Measurements from ENCODE around the gene CDK8. TPM values are rescaled to one million over a fixed set of nuclear protein-coding genes. Genes with fewer than 3 reads are reported as not detected.

Gene CDK8
- total RNA-seq, 1 donor from 2014 or later, result 11.2 TPM

DNA sequence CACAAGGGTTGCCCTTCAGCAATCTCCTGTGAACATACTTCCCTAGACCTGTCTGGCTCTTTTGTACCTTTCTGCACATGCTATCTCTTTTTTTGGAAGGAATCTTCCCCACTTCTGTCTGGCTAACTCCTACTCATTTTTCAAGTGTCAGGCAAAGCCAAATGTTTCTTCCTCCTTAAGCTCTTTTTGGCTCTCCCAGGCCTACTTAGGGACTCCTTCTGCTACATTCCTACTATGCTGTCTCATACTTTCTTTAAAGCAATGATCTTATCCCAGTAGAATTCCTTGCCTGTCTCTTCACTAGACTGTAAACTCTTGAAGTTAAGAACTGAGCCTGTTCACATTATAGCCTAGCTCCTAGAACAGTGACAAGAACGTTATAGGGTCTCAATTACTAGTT is 188.6 kb downstream of the CDK8 start:
- TF ChIP-seq, protein P1, sequence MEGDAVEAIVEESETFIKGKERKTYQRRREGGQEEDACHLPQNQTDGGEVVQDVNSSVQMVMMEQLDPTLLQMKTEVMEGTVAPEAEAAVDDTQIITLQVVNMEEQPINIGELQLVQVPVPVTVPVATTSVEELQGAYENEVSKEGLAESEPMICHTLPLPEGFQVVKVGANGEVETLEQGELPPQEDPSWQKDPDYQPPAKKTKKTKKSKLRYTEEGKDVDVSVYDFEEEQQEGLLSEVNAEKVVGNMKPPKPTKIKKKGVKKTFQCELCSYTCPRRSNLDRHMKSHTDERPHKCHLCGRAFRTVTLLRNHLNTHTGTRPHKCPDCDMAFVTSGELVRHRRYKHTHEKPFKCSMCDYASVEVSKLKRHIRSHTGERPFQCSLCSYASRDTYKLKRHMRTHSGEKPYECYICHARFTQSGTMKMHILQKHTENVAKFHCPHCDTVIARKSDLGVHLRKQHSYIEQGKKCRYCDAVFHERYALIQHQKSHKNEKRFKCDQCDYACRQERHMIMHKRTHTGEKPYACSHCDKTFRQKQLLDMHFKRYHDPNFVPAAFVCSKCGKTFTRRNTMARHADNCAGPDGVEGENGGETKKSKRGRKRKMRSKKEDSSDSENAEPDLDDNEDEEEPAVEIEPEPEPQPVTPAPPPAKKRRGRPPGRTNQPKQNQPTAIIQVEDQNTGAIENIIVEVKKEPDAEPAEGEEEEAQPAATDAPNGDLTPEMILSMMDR (IDR thresholded peaks at IDR 0.05), result no peak
- Histone ChIP-seq H3K9me3 (peaks cover 7% of the 10 kb centered on the region), H3K4me3 (no peak overlapping the region), H3K27ac (no peak overlapping the region), H3K4me1 (peaks cover 3% of the 10 kb centered on the region), H3K27me3 (no peaks in the 10 kb centered on the region), H3K36me3 (no peaks in the 10 kb centered on the region)
- peak; percentile 86 for ATAC-seq
- intact Hi-C loops (cut with DNase I), result no loop called here
- no peak for DNase-seq

DNA sequence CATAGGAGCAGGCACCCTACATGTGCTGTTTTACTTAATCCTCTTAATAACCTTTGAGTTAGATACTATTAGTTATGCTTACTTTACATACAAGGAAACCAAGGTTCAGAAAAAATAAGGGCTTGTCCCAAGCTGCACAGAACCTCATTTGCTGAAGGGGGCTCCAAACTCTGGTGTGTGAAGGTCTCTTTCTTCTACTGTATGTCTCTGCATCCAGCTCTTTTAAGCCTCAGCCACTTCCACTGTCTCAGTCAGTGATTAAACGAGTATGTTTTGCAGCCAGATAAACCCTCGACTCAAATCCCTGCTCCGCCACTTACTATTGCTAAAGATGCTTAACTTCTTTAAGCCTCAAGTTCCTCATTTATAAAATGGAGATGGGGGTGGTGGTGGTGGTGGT is 191.2 kb downstream of the CDK8 start:
- Histone ChIP-seq H3K9me3 (no peaks in the 10 kb centered on the region), H3K4me1 (peaks cover 3% of the 10 kb centered on the region), H3K27ac (no peak overlapping the region), H3K36me3 (no peaks in the 10 kb centered on the region), H3K27me3 (no peaks in the 10 kb centered on the region), H3K4me3 (no peak overlapping the region)
- DNase-seq (no peak), ATAC-seq (no peak)
- TF ChIP-seq, protein P1 (IDR thresholded peaks at IDR 0.05), result no peak
- intact Hi-C loops (cut with DNase I), result no loop called here

DNA sequence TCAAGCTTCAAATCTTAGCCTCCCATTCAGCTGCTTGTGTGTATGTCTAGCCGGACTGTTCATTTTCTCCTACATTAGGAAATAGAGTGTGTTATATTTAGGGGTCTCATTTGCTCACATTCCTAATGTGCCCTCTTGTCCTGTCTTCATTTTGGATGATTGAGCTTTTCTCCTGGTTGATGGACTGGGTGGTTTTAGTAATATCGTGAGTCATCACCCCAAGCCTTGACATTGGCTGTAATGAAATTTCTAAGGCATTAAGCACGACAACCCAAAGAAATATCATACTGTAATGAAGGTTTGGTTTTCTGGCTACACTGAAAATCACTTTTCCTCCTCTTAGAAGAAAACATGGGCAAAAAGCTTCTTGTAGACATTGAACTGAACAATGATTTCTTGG is 192.8 kb downstream of the CDK8 start:
- DNase-seq (no peak), ATAC-seq (no peak)
- Histone ChIP-seq H3K27me3 (no peaks in the 10 kb centered on the region), H3K4me3 (no peak overlapping the region), H3K9me3 (no peaks in the 10 kb centered on the region), H3K4me1 (peaks cover 3% of the 10 kb centered on the region), H3K36me3 (no peaks in the 10 kb centered on the region), H3K27ac (no peak overlapping the region)
- intact Hi-C loops (cut with DNase I), result no loop called here
- TF ChIP-seq, protein P1 (IDR thresholded peaks at IDR 0.05), result no peak

DNA sequence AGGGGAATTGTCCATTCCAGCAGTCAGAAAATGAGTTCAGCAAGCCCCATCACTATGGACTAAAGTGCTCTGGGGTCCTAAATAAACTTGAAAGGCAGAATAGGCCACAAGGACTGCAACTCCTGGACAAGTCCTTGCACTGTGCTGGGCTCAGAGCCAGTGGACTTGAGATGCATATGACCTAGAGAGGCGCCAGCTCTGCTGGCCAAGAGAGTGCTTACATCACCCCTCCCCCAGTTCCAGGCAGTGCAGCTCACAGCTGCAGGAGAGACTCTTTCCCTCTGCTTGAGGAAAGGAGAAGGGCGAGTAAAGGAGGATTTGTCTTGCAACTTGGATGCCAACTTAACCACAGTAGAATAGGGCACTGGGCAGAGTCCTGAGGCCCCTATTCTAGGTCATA is 194.1 kb downstream of the CDK8 start:
- H3K4me1 ChIP-seq, result peaks cover 1% of the 10 kb centered on the region
- no peaks in the 10 kb centered on the region for H3K36me3 ChIP-seq
- intact Hi-C loops (cut with DNase I), result no loop called here
- no peaks in the 10 kb centered on the region for H3K9me3 ChIP-seq
- DNase-seq (no peak), ATAC-seq (no peak)
- TF ChIP-seq, protein P1 (IDR thresholded peaks at IDR 0.05), result no peak
- no peak overlapping the region for H3K27ac ChIP-seq
- H3K27me3 ChIP-seq, result no peaks in the 10 kb centered on the region
- no peak overlapping the region for H3K4me3 ChIP-seq

DNA sequence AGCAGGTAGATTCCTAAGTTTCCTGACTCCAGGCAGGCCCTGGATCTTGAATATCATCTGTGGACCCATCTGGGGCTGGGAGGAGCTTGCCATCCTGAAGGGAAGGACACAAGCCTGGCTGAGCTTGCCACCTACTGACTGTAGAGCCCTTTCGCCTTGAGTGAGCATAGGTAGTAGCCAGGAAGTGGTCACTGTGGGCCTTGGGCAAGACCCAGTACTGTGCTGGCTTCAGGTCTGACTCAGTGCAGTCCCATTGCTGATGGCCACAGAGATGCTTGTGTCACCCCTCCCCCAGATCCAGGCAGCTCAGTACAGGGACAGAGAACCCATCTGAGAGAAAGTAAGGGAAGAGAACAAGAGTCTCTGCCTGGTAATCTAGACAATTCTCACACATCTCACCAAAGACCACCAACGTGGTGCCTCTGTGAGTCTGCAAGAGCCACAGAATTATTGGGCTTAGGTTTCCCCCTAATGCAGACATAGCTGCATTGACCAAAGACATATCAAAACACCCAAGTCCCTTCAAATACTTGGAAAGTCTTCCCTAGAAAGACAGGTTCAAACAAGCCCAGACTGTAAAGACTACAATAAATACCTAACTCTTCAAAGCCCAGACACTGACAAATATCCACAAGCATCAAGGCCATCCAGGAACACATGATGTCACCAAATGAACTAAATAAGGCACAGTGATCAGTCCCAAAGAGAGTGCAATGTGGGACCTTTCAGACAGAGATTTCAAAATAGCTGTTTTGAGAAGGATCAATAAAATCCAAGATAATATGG is 195.3 kb downstream of the CDK8 start:
- ATAC-seq, result no peak
- Histone ChIP-seq H3K27ac (no peak overlapping the region), H3K9me3 (no peaks in the 10 kb centered on the region), H3K4me1 (no peaks in the 10 kb centered on the region), H3K4me3 (no peak overlapping the region), H3K27me3 (no peaks in the 10 kb centered on the region), H3K36me3 (no peaks in the 10 kb centered on the region)
- TF ChIP-seq, protein P1 (IDR thresholded peaks at IDR 0.05), result no peak
- intact Hi-C loops (cut with DNase I), result no loop called here
- DNase-seq, result no peak

Other genes with a start within 250 kb of the CDK8 start
- gene SHISA2, start 202.1 kb upstream of the CDK8 start, total RNA-seq, result 26.3 TPM
- gene RNF6, start 31.8 kb upstream of the CDK8 start, total RNA-seq, result 29.5 TPM

Data from upper lobe of right lung (tissue), 1 donor.